GM21737 (cell line): ENCODE results near the gene HYLS1.

ENCODE experiments used
- ATAC-seq: cut with Tn5 transposase; IDR thresholded peaks from one replicate; pipeline ENCODE4 v1.9.1; 2021; ENCODE audit warnings: mild to moderate bottlenecking, moderate library complexity; ENCODE audit not compliant: unreplicated experiment

The HYLS1 gene

DNA sequence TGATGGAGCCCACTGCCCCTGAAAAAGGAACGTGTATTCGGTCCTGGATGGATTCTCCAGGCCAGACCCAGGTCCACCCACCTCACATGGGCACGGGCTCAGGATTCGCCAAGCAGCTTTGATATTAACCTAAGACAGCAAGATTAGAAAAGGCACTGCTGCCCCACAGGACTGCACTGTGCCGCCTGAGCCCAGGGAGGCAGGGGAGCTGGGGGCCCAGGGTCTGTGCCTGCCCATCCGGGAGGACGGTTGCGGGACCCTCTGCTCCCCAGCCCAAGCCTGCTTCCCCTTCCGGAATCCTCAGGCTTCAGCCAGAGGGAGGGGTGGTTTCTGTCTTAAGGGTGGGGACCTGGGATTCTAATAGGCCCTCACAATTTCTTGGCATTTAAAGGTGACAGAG is 44.8 kb downstream of the HYLS1 start:
- ATAC-seq = no peak

DNA sequence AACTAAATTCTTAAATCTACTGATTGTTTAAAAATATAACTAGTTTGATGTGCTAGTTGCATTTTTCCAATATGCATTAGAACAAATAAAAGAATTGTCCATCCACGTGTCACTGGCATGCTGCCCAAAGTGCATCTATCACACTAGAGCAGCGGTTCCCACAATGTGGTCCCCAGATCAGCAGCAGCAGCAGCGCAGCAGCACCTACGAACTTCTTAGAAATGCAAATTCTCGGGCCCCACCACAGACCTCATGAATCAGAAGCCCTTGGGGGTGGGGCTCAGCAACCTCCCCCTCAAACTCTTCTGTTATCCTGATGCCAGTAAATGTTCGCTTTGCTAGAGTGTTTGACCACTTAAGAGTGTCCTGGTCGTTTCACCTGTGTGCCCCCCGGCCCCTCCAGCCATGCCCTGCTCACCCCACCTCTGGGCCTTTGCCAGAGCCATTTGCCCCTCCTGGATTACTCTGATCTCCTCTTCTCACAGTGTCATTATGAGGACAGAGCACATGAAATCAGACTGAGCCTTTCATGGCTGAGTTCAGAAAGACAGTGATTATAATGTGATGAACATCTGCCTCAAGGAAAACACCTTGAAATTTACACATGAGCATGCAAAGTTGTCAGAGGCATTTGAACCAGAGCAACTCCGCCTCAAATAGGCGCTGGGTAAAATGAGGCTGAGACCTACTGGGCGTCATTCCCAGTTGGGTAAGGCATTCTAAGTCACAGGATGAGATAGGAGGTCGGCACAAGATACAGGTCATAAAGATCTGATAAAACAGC is 45.8 kb downstream of the HYLS1 start:
- ATAC-seq = no peak

GRCh38 chr11:125934473-125934872 is 47.0 kb downstream of the HYLS1 start:
- no peak for ATAC-seq

DNA sequence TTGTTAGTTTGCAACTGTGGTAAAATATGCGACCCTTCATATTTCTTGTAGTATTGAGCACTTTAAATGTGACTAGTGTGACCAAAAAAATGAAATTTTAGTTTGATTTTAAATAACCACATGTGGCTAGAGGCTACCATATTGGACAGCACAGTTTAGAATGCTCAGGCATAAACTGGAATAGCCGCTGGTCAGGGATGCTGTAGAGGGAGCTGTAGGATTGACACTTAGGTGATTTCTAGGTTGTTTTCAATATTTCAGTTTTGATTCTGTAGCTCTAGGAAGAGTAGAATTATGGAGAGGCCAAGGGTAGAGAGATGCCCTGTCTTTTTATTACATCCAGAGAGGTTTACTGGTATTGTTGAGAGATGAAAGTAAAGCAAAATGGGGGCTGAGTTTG is 47.6 kb downstream of the HYLS1 start:
- ATAC-seq = no peak

GRCh38 chr11:125935618-125936199 is 48.2 kb downstream of the HYLS1 start:
- ATAC-seq = no peak

DNA sequence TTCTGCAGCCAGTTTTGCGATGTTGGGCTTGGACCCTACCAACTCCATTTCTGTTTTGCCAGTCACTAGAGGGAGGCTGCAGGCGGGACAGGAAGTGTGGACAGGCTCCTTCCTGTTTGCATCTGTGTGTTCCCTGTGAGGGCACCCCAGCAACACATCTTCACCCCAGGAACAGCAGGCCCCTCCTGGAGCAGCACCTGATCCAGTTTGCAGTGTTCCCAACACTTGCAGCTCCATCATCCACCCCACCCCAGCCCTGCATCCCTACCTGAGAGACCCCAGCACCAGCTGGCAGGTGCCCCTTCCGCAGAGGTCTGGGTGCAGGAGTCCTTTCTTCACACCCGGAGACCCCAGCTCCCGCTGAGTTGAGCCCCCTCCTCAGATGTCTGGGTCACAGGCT is 51.0 kb downstream of the HYLS1 start:
- no peak for ATAC-seq

DNA sequence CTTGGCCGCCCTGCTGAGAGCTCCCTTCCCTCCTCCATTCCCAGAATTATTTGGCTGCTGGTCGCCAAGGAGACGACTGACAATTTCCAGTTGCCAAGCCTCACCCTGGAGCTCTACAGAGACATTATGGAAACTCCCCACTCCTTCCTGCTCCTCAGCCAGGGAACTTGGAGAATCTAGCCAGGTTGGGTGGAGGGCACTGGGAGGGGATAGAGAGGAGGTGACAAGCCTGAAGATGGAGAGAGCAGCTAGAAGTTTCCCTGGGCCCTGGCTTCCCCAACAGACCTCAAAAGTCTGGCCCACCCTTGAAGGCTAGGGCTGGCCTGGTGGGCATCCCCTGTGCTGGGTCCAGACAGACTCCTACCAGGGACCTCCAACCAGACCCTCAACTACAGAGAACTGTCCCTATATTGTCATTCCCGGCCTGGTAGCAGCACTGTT is 51.6 kb downstream of the HYLS1 start:
- ATAC-seq = no peak

DNA sequence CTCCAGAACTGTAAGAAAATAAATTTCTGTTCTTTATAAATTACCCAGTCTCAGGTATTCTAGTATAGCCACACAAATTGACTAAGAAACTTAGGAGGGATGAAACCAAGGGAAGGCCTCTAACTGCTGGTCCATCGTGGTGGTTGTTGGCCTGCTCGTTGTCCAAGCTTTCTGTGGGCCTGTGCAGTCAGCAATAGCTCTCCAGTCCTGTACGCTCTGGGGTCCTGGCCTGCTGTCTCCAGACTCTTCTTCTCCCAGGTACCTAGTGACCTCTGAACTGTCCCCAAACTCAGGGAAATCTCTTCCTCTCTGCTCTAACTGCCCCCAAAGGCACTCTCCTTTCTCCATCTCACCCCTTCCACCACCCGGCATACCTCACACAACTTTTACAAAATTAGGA is 52.7 kb downstream of the HYLS1 start:
- ATAC-seq = no peak

DNA sequence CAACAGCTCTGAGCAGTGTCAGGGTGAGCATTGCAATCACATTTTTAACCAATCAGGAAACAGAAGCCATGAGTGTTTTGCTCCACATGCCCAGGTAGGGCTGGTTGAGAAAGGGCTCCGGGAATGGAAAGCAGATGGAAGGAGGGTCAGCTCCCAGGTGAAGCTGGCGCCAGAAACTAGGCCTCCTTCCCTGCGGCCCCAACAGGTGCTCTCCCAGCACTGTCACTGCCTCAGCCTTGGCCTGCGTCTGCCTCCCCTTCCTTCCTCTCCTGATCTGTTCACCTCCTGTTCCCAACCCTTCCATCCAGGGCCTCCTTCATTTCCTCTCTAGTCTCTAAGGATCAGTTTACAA is 53.8 kb downstream of the HYLS1 start:
- ATAC-seq = no peak

- ATAC-seq = no peak
Measured at GRCh38 chr11:125941619-125942611, 54.4 kb downstream of the HYLS1 start.

- ATAC-seq = no peak
Measured at GRCh38 chr11:125942771-125943428, 55.4 kb downstream of the HYLS1 start.

DNA sequence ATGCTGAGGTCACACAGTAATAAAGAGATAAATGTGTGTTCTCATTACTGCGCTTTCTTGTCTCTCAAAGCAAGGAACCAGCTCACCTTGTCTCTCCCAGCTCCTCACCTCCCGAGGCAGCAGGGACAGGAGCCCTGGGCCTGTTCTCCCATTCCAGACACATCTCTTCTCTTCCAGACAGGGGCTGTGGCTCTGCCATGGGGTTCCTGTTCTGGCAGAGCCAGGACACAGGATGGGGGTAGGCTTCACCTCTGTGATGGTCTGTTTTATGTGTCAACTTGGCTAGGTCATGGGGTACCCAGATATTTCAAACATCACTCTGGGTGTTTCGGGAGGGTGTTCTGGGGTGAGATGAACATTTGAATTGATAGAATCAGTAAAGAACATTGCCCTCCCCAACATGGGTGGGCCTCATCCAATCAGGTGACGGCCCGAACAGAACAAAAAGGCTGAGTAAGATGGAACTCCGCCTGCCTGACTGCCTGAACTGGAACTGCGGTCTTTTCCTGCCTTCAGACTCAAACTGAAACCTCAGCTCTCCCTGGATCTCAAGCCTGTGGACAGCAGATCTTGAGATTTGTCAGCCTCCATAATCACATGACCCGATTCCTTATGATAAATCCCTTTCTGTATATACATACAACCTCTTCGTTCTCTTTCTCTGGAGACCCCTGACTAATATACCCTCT is 56.3 kb downstream of the HYLS1 start:
- no peak for ATAC-seq

DNA sequence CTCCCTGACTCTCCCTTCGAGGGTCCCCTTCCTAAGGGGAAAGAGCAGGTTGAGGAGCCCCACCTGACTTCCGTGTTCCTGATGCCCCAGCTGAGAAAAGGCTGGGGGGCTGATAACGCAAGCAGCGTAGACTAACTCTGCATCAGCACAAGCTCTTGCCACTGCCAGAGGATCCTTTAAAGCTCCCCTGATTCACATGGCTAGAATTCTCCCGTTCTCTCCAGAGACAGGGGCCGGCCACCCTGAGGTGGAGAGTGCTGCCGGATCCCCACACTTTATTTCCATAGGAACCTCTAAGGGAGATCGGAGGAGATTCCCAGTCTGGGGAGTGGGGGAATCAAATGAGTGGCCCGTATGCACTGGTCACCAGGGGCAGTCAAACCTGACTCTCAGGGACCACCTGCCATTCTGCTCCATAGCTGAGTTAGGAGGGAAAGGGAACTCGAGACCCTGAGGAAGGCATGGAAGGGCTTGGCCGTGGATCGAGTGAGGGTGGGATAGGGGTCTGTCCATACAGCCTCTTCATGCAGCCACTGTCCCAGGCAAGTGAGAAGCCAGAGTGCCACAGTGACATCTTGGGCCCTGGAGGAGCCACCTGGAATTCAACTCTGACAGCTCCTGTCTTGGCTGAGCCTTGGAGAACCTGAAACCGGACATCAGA is 57.0 kb downstream of the HYLS1 start:
- ATAC-seq = no peak

DNA sequence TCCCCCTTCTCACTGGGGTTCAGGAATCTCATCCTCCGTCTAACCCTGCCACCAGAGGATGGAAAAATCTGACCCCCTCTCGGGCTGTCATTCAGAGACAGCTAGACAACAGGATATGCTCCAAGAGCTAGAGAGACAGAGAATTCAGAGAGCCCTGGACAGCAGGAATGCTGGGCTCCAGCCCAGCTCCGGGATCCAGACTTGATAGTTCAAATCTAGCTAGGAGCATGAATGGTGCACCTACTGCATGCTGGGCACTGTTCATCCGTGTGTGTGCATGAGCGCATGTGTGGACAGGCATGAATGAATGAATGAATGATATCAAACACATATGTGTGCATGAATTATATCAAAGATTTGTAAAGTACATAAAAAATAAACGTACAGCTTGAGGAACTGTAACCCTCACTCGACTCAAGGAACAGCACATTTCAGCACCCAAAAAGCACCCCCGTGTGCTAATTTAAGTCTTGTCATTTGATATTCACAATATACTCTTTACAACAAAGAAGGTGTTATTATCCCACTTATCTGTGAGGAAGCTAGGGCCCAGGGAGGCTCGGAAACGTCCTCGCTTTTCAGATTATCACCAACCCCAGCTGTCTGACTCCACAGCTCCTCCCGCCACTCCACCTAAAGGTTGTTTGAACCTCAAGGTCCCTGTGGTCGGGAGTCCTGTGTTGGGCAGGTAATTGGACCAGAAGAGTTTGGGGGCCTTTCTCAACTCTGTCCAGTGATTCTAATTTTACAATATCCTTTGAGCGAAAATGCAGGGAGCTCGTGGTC is 57.7 kb downstream of the HYLS1 start:
- ATAC-seq = no peak

DNA sequence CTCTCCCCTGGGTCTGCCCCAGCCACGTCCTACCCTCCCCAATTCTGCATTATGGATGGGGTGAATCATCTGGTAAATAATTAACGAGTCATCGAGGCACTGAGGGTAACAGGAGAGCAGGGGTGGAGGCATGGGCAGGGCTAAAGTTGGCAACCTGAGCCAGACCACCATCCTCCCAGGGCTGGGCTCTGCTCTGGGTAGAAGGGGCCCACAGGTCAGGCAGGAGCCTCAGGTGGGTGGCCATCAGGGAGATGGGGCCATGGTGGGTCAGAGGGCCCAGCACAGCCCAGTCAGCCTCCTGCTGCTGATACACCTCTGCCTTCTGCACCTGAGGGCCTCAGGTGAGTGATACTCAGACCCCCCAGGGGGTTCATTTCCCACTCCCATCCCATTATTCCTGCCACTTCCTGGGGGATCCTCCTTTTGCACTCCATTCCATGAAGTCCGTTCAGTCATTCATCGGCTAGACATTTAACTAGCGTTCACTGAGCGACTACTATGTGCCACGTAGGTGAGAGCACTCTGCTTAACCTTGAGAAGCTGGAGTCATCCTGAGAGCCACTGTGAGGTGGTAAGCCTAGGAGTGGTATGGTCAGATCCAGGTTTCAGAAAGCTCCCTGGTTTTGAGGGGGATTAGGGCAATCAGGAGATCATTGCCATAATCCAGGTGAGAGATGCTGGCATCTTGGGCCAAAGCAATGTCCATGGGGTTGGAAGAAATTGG is 58.5 kb downstream of the HYLS1 start, which contains the start of gene VSIG10L2:
Gene VSIG10L2, plus strand, starts transcription at position 248 of the 724 bp plus-strand sequence. Its CDS starts 12 bp downstream, at position 260.
- no peak for ATAC-seq

GRCh38 chr11:125946712-125947418 is 59.4 kb downstream of the HYLS1 start:
- no peak for ATAC-seq

GRCh38 chr11:125947419-125948277 is 60.2 kb downstream of the HYLS1 start:
- ATAC-seq = no peak
